Fibroblast of lung (primary cell): Measurements from ENCODE around the gene LGR6. TPM values are rescaled to one million over a fixed set of nuclear protein-coding genes. Genes with fewer than 3 reads are reported as not detected.

Source experiments
- DNase-seq, 2 donors: peaks; one replicate each; pipeline versions ENCODE4 v3.0.0 to v3.0.0-alpha.2; 2010; ENCODE audit warnings: low read depth in 2 of 2
- H2AFZ ChIP-seq: 2 replicates; pipeline ENCODE4 v1.5.1; 2012; ENCODE audit warnings: low read length, control low read depth, inconsistent platforms
- H3K27ac ChIP-seq: 2 replicates; pipeline ENCODE4 v1.5.1; 2011; ENCODE audit warnings: low read length, control low read depth; ENCODE audit not compliant: insufficient read depth
- H3K27me3 ChIP-seq: 2 replicates; pipeline ENCODE4 v1.5.1; 2011; ENCODE audit warnings: mild to moderate bottlenecking, low read length; ENCODE audit not compliant: control insufficient read depth, insufficient read depth
- H3K36me3 ChIP-seq: 2 replicates; pipeline ENCODE4 v1.5.1; 2011; ENCODE audit warnings: low read length; ENCODE audit not compliant: control insufficient read depth, insufficient read depth
- H3K4me1 ChIP-seq: 2 replicates; pipeline ENCODE4 v1.5.1; 2011; ENCODE audit warnings: low read length; ENCODE audit not compliant: control insufficient read depth, insufficient read depth; ENCODE audit errors: extremely low read depth
- H3K4me2 ChIP-seq: 2 replicates; pipeline ENCODE4 v1.5.1; 2011; ENCODE audit warnings: low read length, control low read depth; ENCODE audit not compliant: insufficient read depth; ENCODE audit errors: extremely low read depth
- H3K4me3 ChIP-seq, 4 experiments: fragments of 200-600 bp in 1 of 4; sonication (generic) in 1 of 4; replicated peaks in 1 of 4; 2 replicates each; pipeline ENCODE4 v1.5.1; 2011 to 2016; ENCODE audit warnings: low read length in 4 of 4, low read depth in 3 of 4, mild to moderate bottlenecking in 3 of 4, control low read depth in 2 of 4, inconsistent platforms in 1 of 4, mixed read lengths in 1 of 4; ENCODE audit not compliant: insufficient read depth in 1 of 4; ENCODE audit errors: control extremely low read depth in 1 of 4
- H3K79me2 ChIP-seq: 2 replicates; pipeline ENCODE4 v1.5.1; 2012; ENCODE audit warnings: mild to moderate bottlenecking, low read length, inconsistent platforms; ENCODE audit not compliant: control insufficient read depth, insufficient read depth
- H3K9ac ChIP-seq: 2 replicates; pipeline ENCODE4 v1.5.1; 2011; ENCODE audit warnings: mild to moderate bottlenecking, low read length, control low read depth; ENCODE audit not compliant: insufficient read depth
- H3K9me3 ChIP-seq: 2 replicates; pipeline ENCODE4 v1.5.1; 2012; ENCODE audit warnings: low read depth, low read length; ENCODE audit not compliant: control insufficient read depth, insufficient read depth
- H4K20me1 ChIP-seq: 2 replicates; pipeline ENCODE4 v1.5.1; 2011; ENCODE audit warnings: low read length; ENCODE audit not compliant: control insufficient read depth, insufficient read depth; ENCODE audit errors: extremely low read depth
- EZH2 ChIP-seq: IDR thresholded peaks from 2 replicates; pipeline ENCODE4 v1.5.1; 2012; ENCODE audit warnings: low read length, control low read depth, mild to moderate bottlenecking; ENCODE audit errors: missing control alignments
- polyA plus RNA-seq, 2 donors: library from polyadenylated mRNA; depleted of rRNA in 1 of 2; stranded (reverse) in 1 of 2; unstranded in 1 of 2; fragments of >200 nt; gene quantifications; 2 replicates each; pipeline ENCODE4 v1.2.1, GENCODE V29; 2011 to 2012; ENCODE audit warnings: missing spikeins in 1 of 2
- total RNA-seq: library from RNA; depleted of rRNA; stranded (reverse); fragments of >200 nt; gene quantifications from 2 replicates; pipeline ENCODE4 v1.2.1, GENCODE V29; 2014
- TF ChIP-seq, protein P1 (sequence below), 2 donors: IDR thresholded peaks in 1 of 2; conservative IDR thresholded peaks in 1 of 2; 1 replicate in 1 of 2; 2 replicates in 1 of 2; pipeline ENCODE4 v1.5.1; 2011 to 2012; ENCODE audit warnings: low read length in 2 of 2, control low read depth in 1 of 2, inconsistent platforms in 1 of 2, low read depth in 1 of 2, mild to moderate bottlenecking in 1 of 2

LGR6 gene
- total and polyA plus RNA-seq, 2 donors (not counting 1 experiment from before 2014, with no cell fraction given), result 0.02 TPM; not detected in 1

DNA sequence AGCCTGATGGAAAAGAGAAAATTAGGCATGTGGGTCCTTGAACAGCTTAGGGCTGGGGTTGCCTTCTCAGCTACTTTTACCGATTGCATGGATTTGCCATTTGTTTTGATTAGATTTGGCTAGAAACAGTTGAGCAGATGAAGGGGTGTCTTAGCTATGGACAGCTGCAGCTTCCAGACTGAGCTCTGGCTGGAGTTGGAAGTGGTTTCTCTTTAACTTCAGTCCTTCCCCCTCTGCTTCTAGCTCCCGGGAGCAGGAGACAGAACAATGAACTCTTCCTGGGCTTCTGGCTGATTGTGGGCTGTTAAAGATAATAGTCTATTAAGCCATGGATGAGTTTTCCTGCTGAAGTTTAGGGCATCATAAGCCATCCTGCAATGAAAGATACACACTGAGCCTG, 97.4 kb downstream of the LGR6 start:
- H3K9me3 ChIP-seq, result no peaks in the 10 kb centered on the region
- TF ChIP-seq EZH2, result no peak
- TF ChIP-seq, protein P1, sequence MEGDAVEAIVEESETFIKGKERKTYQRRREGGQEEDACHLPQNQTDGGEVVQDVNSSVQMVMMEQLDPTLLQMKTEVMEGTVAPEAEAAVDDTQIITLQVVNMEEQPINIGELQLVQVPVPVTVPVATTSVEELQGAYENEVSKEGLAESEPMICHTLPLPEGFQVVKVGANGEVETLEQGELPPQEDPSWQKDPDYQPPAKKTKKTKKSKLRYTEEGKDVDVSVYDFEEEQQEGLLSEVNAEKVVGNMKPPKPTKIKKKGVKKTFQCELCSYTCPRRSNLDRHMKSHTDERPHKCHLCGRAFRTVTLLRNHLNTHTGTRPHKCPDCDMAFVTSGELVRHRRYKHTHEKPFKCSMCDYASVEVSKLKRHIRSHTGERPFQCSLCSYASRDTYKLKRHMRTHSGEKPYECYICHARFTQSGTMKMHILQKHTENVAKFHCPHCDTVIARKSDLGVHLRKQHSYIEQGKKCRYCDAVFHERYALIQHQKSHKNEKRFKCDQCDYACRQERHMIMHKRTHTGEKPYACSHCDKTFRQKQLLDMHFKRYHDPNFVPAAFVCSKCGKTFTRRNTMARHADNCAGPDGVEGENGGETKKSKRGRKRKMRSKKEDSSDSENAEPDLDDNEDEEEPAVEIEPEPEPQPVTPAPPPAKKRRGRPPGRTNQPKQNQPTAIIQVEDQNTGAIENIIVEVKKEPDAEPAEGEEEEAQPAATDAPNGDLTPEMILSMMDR (conservative IDR thresholded peaks at IDR 0.05 in 1 of 2, IDR thresholded peaks at IDR 0.05 in 1 of 2; ENCODE audit: low read depth in 1 of 2, low read length in 2 of 2), result no peak
- H2AFZ ChIP-seq, result no peak overlapping the region
- H4K20me1 ChIP-seq, result no peaks in the 10 kb centered on the region
- H3K4me2 ChIP-seq, result no peak overlapping the region
- no peaks in the 10 kb centered on the region for H3K36me3 ChIP-seq
- peaks cover 8% of the 10 kb centered on the region for H3K27me3 ChIP-seq
- no peaks in the 10 kb centered on the region for H3K79me2 ChIP-seq
- H3K27ac ChIP-seq, result no peak overlapping the region
- no peak overlapping the region for H3K4me3 ChIP-seq
- peak in 1 of 2 donors; percentile 18 for DNase-seq
- H3K4me1 ChIP-seq, result no peaks in the 10 kb centered on the region
- H3K9ac ChIP-seq, result no peak overlapping the region

DNA sequence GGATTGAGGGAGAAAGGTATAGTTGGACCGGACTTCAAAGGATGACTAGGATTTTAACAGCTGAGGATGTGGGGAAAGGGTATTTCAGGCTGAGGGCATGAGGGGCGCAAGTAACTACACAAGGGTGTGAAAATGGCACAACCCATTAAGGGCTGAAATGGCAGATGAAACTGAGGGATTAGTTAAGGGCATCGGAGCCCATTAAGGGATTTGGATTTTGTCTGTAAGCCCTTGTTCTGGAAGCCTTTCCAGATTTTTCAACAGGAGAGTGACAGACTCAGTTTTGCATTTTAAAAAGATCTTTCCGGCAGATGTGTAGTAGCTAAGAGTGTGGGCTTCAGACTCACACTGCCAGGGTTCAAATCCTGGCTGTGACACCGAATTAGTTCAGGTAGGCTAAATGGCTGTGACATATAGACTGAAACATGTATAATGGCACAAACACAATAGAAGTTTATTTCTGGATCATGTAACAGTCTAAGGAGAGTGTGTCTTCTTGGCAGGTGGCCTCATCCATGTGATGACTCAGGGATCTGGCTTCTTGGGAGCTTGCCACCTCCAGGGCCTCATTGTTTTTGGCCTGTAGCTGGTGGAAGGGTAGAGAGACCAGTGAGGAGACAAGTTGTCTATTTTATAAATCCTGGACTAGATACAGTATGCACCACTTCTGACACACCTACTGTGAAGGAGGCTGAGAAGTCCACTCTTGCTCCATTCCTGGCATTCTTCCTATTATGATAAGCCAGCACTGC, 98.5 kb downstream of the LGR6 start:
- H3K36me3 ChIP-seq, result no peaks in the 10 kb centered on the region
- no peaks in the 10 kb centered on the region for H4K20me1 ChIP-seq
- no peaks in the 10 kb centered on the region for H3K4me1 ChIP-seq
- H3K4me3 ChIP-seq, result no peak overlapping the region
- peaks cover 15% of the 10 kb centered on the region for H3K27me3 ChIP-seq
- peak; percentile 67 to 91 for DNase-seq
- H3K9ac ChIP-seq, result no peak overlapping the region
- no peak overlapping the region for H2AFZ ChIP-seq
- H3K4me2 ChIP-seq, result no peak overlapping the region
- no peaks in the 10 kb centered on the region for H3K79me2 ChIP-seq
- H3K27ac ChIP-seq, result no peak overlapping the region
- no peak for TF ChIP-seq EZH2
- H3K9me3 ChIP-seq, result no peaks in the 10 kb centered on the region

DNA sequence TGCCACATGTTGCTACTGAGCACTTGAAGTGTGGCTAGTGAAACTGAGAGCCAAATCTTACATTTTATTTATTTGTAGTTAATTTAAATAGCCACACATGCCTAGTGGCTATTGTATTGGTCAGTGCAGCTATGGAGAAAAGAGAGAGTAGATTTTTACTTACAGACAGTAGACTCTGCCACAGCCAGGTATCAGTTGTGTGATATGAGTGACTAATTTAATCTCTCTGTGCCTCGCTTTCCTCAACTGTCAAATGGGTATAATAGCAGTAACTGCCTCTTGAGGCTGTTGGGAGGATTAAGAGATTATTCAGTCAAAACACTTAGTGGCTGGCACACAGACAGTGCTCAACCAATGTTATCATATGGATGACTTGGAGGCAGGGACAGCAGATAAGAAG, 99.2 kb downstream of the LGR6 start:
- H3K27ac ChIP-seq, result no peak overlapping the region
- TF ChIP-seq EZH2, result no peak
- TF ChIP-seq, protein P1 (conservative IDR thresholded peaks at IDR 0.05 in 1 of 2, IDR thresholded peaks at IDR 0.05 in 1 of 2; ENCODE audit: low read depth in 1 of 2, low read length in 2 of 2), result no peak
- peaks cover 15% of the 10 kb centered on the region for H3K27me3 ChIP-seq
- no peaks in the 10 kb centered on the region for H4K20me1 ChIP-seq
- no peaks in the 10 kb centered on the region for H3K4me1 ChIP-seq
- H2AFZ ChIP-seq, result no peak overlapping the region
- no peaks in the 10 kb centered on the region for H3K9me3 ChIP-seq
- H3K4me2 ChIP-seq, result no peak overlapping the region
- H3K79me2 ChIP-seq, result no peaks in the 10 kb centered on the region
- H3K36me3 ChIP-seq, result no peaks in the 10 kb centered on the region
- H3K9ac ChIP-seq, result no peak overlapping the region
- no peak overlapping the region for H3K4me3 ChIP-seq
- DNase-seq, result no peak
